ENCODE results near the gene MOB2.

MOB2 gene

GRCh38 chr11:1520663-1521267, 34.2 kb upstream of the MOB2 start:
- Histone ChIP-seq H4K8ac (ENCODE audit: low read depth, low read length) (no peak overlapping the region), H3K4me3 (ENCODE audit: low read length in 2 of 2) (no peak overlapping the region), H3K23ac (ENCODE audit: low read depth, low read length, poor library complexity) (no peak overlapping the region), H3K18ac (ENCODE audit: low read length) (no peak overlapping the region), H3K79me1 (ENCODE audit: low read depth, low read length) (peaks cover 14% of the 10 kb centered on the region), H3K4me1 (ENCODE audit: control insufficient read depth in 2 of 2, insufficient read depth in 1 of 2, low read depth in 1 of 2, low read length in 2 of 2) (peaks cover 0 to 14% of the 10 kb centered on the region in 2 donors), H2BK12ac (ENCODE audit: low read length) (no peak overlapping the region), H2BK15ac (ENCODE audit: low read length) (no peak overlapping the region), H3K9ac (ENCODE audit: low read depth, low read length, poor library complexity) (no peak overlapping the region), H3K9me3 (replicated peaks in 1 of 2; ENCODE audit: control insufficient read depth in 2 of 2, insufficient read depth in 1 of 2, low read depth in 1 of 2, low read length in 2 of 2) (no peaks in the 10 kb centered on the region), H3K14ac (ENCODE audit: low read length) (no peak overlapping the region), H2AFZ (ENCODE audit: low read length) (no peak overlapping the region), H4K91ac (ENCODE audit: low read depth, low read length, poor library complexity) (no peak overlapping the region), H3K4ac (ENCODE audit: low read length) (no peak overlapping the region), H2BK5ac (ENCODE audit: low read length) (no peak overlapping the region), H3K27me3 (ENCODE audit: control insufficient read depth in 3 of 3, insufficient read depth in 3 of 3, low read depth in 1 of 3, low read length in 3 of 3) (no peaks in the 10 kb centered on the region), H2BK120ac (ENCODE audit: low read depth, low read length) (no peak overlapping the region), H3K36me3 (replicated peaks in 1 of 2; ENCODE audit: control insufficient read depth in 2 of 2, insufficient read depth in 2 of 2, low read length in 2 of 2) (no peaks in the 10 kb centered on the region), H3K27ac (replicated peaks; ENCODE audit: low read length) (no peak overlapping the region), H3K4me2 (ENCODE audit: insufficient read depth, low read length, poor library complexity, severe bottlenecking) (no peak overlapping the region), H2AK5ac (ENCODE audit: low read depth, low read length) (no peak overlapping the region)
- no CpG with 5 or more reads among the region's 19 CpGs for WGBS, 2 donors (ENCODE audit: extremely low coverage in 2 of 2, insufficient read length in 2 of 2, insufficient replicate concordance in 1 of 2)
- no peak for DNase-seq (ENCODE audit: low spot score)

- Histone ChIP-seq H2BK120ac (ENCODE audit: low read depth, low read length) (no peak overlapping the region), H3K79me1 (ENCODE audit: low read depth, low read length) (peaks cover 15% of the 10 kb centered on the region), H4K91ac (ENCODE audit: low read depth, low read length, poor library complexity) (no peak overlapping the region), H2AK5ac (ENCODE audit: low read depth, low read length) (no peak overlapping the region), H3K9ac (ENCODE audit: low read depth, low read length, poor library complexity) (no peak overlapping the region), H3K9me3 (replicated peaks in 1 of 2; ENCODE audit: control insufficient read depth in 2 of 2, insufficient read depth in 1 of 2, low read depth in 1 of 2, low read length in 2 of 2) (no peaks in the 10 kb centered on the region), H2BK12ac (ENCODE audit: low read length) (no peak overlapping the region), H3K4me1 (ENCODE audit: control insufficient read depth in 2 of 2, insufficient read depth in 1 of 2, low read depth in 1 of 2, low read length in 2 of 2) (peaks cover 1 to 16% of the 10 kb centered on the region in 2 donors), H2BK15ac (ENCODE audit: low read length) (no peak overlapping the region), H3K4me3 (ENCODE audit: low read length in 2 of 2) (no peak overlapping the region), H4K8ac (ENCODE audit: low read depth, low read length) (no peak overlapping the region), H3K18ac (ENCODE audit: low read length) (no peak overlapping the region), H3K4ac (ENCODE audit: low read length) (no peak overlapping the region), H3K36me3 (replicated peaks in 1 of 2; ENCODE audit: control insufficient read depth in 2 of 2, insufficient read depth in 2 of 2, low read length in 2 of 2) (no peaks in the 10 kb centered on the region), H3K23ac (ENCODE audit: low read depth, low read length, poor library complexity) (no peak overlapping the region), H3K4me2 (ENCODE audit: insufficient read depth, low read length, poor library complexity, severe bottlenecking) (no peak overlapping the region), H3K27me3 (ENCODE audit: control insufficient read depth in 3 of 3, insufficient read depth in 3 of 3, low read depth in 1 of 3, low read length in 3 of 3) (no peaks in the 10 kb centered on the region), H2AFZ (ENCODE audit: low read length) (no peak overlapping the region), H3K27ac (replicated peaks; ENCODE audit: low read length) (no peak overlapping the region), H2BK5ac (ENCODE audit: low read length) (no peak overlapping the region), H3K14ac (ENCODE audit: low read length) (no peak overlapping the region)
- no CpG with 5 or more reads among the region's 13 CpGs for WGBS, 2 donors (ENCODE audit: extremely low coverage in 2 of 2, insufficient read length in 2 of 2, insufficient replicate concordance in 1 of 2)
- no peak for DNase-seq (ENCODE audit: low spot score)
Measured at GRCh38 chr11:1520209-1520662, 33.7 kb upstream of the MOB2 start.

DNA sequence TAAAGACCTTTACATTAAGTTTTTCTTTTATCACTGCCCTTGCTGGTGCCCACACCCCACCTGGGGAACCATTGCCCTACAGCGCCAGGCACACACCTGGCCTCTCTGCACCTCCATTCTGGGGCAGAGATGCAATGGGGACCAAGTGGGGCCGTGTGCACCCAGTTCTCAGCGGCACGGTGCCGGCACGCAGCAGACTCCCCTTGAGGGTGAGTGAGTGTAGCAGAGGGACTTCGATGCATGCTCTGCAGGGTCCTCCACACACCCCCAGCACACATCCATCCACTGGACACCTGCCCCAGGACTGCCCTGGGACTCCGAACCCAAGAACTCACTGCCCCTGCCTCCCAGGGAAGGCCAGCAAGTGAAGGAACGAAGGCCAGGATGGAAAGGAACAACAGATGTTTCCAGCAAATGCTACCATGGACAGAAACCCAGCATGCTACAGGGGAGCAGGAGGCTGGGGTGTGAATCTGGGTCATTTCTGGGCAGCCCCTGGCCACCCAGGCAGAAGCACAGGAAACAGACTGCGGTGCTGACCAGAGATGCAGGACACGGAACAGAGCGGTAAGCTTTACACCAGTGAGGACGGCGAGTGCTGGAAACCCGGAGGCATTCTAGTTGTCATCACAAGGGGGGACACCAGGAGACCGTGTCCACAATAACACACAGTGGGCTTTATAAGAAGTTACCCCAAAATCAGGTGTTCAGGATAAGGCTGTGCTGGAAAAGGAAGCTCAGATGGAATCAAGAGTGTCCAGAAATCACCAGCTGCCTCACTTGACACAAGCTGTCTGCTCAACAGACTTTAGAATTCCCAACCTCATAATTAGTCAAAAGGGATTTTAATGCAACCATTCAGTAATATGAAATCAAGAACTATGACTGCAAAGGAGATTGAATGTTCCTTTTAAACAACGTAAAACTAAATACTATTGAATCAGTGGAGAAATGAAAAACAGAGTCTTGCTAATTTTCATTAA, 32.7 kb upstream of the MOB2 start:
- no peak for DNase-seq (ENCODE audit: low spot score)
- Histone ChIP-seq H3K23ac (ENCODE audit: low read depth, low read length, poor library complexity) (no peak overlapping the region), H3K4me1 (ENCODE audit: control insufficient read depth in 2 of 2, insufficient read depth in 1 of 2, low read depth in 1 of 2, low read length in 2 of 2) (peaks cover 5 to 16% of the 10 kb centered on the region in 2 donors), H2BK120ac (ENCODE audit: low read depth, low read length) (no peak overlapping the region), H3K14ac (ENCODE audit: low read length) (peak overlapping the region; percentile 3), H2AFZ (ENCODE audit: low read length) (no peak overlapping the region), H4K91ac (ENCODE audit: low read depth, low read length, poor library complexity) (no peak overlapping the region), H2BK15ac (ENCODE audit: low read length) (no peak overlapping the region), H3K27me3 (ENCODE audit: control insufficient read depth in 3 of 3, insufficient read depth in 3 of 3, low read depth in 1 of 3, low read length in 3 of 3) (no peaks in the 10 kb centered on the region), H4K8ac (ENCODE audit: low read depth, low read length) (no peak overlapping the region), H3K4me3 (ENCODE audit: low read length in 2 of 2) (peak overlapping the region in 1 of 2 donors; percentile 4), H2BK12ac (ENCODE audit: low read length) (no peak overlapping the region), H3K9me3 (replicated peaks in 1 of 2; ENCODE audit: control insufficient read depth in 2 of 2, insufficient read depth in 1 of 2, low read depth in 1 of 2, low read length in 2 of 2) (no peaks in the 10 kb centered on the region), H3K4ac (ENCODE audit: low read length) (no peak overlapping the region), H3K9ac (ENCODE audit: low read depth, low read length, poor library complexity) (no peak overlapping the region), H3K79me1 (ENCODE audit: low read depth, low read length) (peaks cover 20% of the 10 kb centered on the region), H3K4me2 (ENCODE audit: insufficient read depth, low read length, poor library complexity, severe bottlenecking) (no peak overlapping the region), H2BK5ac (ENCODE audit: low read length) (no peak overlapping the region), H2AK5ac (ENCODE audit: low read depth, low read length) (no peak overlapping the region), H3K27ac (replicated peaks; ENCODE audit: low read length) (no peak overlapping the region), H3K36me3 (replicated peaks in 1 of 2; ENCODE audit: control insufficient read depth in 2 of 2, insufficient read depth in 2 of 2, low read length in 2 of 2) (no peaks in the 10 kb centered on the region), H3K18ac (ENCODE audit: low read length) (no peak overlapping the region)
- no CpG with 5 or more reads among the region's 17 CpGs for WGBS, 2 donors (ENCODE audit: extremely low coverage in 2 of 2, insufficient read length in 2 of 2, insufficient replicate concordance in 1 of 2)

DNA sequence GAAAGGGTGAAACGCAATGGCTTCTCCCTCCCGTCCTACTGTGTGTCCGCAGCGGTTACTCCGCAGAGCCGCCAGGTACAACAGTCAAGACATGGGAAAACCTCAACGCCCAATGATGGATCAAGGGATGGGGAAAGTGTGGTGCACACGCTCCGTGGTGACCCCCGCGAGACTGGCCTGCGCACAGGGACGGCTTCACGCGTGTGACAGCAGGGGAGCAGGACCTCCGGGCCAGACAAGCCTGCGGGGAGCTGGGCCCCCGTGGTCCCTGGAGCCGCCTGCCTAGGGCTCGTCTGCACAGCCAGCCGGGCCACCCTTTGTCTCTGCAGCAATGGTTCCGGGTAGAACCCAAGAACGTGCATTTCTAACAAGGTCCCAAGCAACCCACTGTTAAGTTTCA, 31.7 kb upstream of the MOB2 start:
- Histone ChIP-seq H3K9ac (ENCODE audit: low read depth, low read length, poor library complexity) (peak overlapping the region; percentile 73), H2BK12ac (ENCODE audit: low read length) (no peak overlapping the region), H2BK5ac (ENCODE audit: low read length) (no peak overlapping the region)

More for the DNA sequence above, 31.7 kb upstream of the MOB2 start:
- Histone ChIP-seq H4K91ac (ENCODE audit: low read depth, low read length, poor library complexity) (no peak overlapping the region), H2AFZ (ENCODE audit: low read length) (no peak overlapping the region), H3K27me3 (ENCODE audit: control insufficient read depth in 3 of 3, insufficient read depth in 3 of 3, low read depth in 1 of 3, low read length in 3 of 3) (no peaks in the 10 kb centered on the region), H3K79me1 (ENCODE audit: low read depth, low read length) (peaks cover 19% of the 10 kb centered on the region), H2BK120ac (ENCODE audit: low read depth, low read length) (no peak overlapping the region), H3K4me2 (ENCODE audit: insufficient read depth, low read length, poor library complexity, severe bottlenecking) (no peak overlapping the region), H3K18ac (ENCODE audit: low read length) (no peak overlapping the region), H3K14ac (ENCODE audit: low read length) (no peak overlapping the region), H3K9me3 (replicated peaks in 1 of 2; ENCODE audit: control insufficient read depth in 2 of 2, insufficient read depth in 1 of 2, low read depth in 1 of 2, low read length in 2 of 2) (no peaks in the 10 kb centered on the region), H2AK5ac (ENCODE audit: low read depth, low read length) (no peak overlapping the region), H3K4me1 (ENCODE audit: control insufficient read depth in 2 of 2, insufficient read depth in 1 of 2, low read depth in 1 of 2, low read length in 2 of 2) (peaks cover 12 to 20% of the 10 kb centered on the region in 2 donors), H3K36me3 (replicated peaks in 1 of 2; ENCODE audit: control insufficient read depth in 2 of 2, insufficient read depth in 2 of 2, low read length in 2 of 2) (no peaks in the 10 kb centered on the region), H4K8ac (ENCODE audit: low read depth, low read length) (no peak overlapping the region), H3K27ac (replicated peaks; ENCODE audit: low read length) (no peak overlapping the region), H3K4ac (ENCODE audit: low read length) (no peak overlapping the region), H2BK15ac (ENCODE audit: low read length) (no peak overlapping the region), H3K23ac (ENCODE audit: low read depth, low read length, poor library complexity) (peak overlapping the region; percentile 13), H3K4me3 (ENCODE audit: low read length in 2 of 2) (no peak overlapping the region)
- no CpG with 5 or more reads among the region's 23 CpGs for WGBS, 2 donors (ENCODE audit: extremely low coverage in 2 of 2, insufficient read length in 2 of 2, insufficient replicate concordance in 1 of 2)
- DNase-seq (ENCODE audit: low spot score) = no peak
